EH (cell line): Measurements from ENCODE around the gene NUP50.

Experiments used
- DNase-seq: peaks from one replicate; pipeline ENCODE4 v3.0.0-alpha.2; 2015; ENCODE audit warnings: low read depth

The NUP50 gene

GRCh38 chr22:45208993-45209838, 45.5 kb downstream of the NUP50 start:
- peak; percentile 87 for DNase-seq

GRCh38 chr22:45210174-45210573, 46.4 kb downstream of the NUP50 start:
- DNase-seq = no peak

- no peak for DNase-seq
Observed at GRCh38 chr22:45210577-45210976, 46.9 kb downstream of the NUP50 start.

DNA sequence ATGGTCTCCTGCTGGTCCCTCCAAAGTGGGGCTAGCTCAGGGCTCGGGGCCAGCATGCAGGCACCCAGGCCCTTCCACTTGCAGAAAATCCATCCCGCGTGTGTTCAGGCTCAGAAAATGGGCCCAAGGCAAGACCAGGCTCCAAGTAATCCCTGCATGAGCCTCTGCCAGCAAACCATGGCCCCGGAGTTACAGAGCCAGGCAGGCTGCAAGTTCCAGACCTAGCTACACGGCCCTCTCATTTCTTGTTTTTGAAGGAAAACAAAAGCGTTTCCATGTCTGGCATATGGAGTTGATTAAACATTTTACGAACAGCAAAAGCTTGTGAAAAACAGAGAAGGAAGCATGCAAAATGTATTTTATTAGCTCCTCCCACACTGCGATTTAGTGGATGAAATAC, 47.3 kb downstream of the NUP50 start:
- DNase-seq = peak; percentile 73

DNA sequence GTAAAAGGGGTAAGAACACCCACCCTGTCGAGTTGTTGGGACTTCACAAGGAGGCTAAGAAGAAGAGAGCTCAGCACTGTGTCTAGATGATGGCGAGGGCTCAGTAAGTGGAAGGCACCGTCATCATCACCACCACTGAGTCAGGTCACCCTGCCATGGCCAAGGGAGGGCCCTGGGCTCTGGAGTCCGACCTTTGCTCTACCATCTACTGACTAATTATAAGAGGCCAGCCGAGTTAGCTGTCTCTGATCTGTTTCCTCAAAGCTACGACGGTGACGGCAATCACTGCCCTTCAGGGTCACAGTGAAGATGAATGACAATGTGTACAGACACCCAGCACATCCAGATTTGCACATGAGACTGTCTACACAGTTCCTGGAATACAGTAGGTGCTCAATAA, 47.7 kb downstream of the NUP50 start:
- no peak for DNase-seq

DNA sequence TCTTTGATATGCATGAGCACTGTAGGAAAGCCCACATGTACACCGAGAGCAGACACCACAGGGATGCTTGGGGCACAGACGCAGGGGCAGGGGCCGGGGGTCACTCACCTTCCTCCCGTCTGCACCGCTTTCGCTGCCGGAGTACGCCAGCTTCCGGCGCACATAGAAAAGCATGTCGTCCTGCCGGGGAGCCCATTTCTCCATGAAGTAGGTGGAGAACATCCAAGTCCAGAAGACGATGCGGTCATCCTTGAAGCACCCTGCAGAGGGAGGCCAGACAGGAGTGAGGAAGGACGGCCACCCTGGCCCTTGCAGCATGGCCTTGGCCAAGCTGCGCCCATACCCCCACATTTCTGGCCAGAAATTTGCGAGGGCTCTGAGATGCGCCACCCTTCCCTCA, 48.1 kb downstream of the NUP50 start:
- no peak for DNase-seq

- DNase-seq = peak; percentile 97
Observed at GRCh38 chr22:45212306-45212709, 48.6 kb downstream of the NUP50 start.

DNA sequence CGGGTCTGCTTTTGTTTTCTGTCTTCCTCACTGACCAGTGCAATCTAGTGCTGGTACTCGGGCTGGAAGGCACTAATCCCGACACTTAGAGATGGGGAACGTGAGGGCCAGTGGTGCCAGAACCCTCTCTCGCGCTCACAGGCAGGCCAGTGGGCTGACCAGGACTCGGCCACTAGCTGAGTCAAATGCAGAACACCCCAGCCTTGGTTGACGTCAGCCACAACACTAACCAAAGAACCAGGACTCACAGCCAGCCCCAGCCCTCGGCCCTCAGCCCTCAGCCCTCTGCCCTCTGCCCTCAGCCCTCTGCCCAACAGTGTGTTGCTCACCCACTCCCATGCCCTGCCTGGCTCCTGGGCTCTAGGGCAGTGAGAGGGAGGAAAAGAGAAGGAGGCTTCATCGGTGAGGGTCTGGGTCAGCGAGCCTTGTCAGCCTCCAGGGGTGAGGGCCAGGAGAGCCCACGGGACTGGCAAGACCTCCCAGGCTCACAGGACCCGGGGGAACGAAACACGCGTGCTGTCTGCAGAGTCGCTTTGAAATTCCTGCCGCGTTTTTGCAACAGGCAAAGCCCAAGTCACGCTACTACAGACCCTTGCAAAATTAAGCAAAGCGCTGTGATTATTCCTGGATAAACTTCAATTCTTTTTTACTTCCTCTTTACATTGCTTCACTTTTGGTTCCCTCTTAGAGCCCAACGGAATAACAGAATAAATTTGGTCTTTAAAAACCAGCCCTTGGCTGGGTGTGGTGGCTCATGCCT, 49.4 kb downstream of the NUP50 start:
- DNase-seq = peak; percentile 66

GRCh38 chr22:45216133-45217003, 52.6 kb downstream of the NUP50 start:
- DNase-seq = peak; percentile 40

DNA sequence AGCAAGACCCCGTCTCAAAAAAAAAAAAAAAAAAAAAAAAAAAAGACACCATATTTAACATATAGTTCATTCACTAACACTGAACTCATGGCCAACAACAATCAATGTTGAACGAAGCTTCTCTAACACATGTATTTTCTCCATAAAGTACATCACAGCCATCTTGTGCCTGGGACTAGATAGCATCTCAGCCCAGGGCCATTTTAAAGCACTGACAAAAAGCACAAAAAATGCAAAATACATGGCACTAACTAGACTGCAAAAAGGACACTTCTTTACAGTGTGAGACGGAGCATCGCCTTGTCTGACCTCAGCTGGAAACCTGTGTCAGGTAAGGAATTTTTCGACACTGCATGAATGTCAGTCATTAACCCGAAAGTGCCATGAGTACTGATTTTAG, 53.6 kb downstream of the NUP50 start:
- no peak for DNase-seq

DNA sequence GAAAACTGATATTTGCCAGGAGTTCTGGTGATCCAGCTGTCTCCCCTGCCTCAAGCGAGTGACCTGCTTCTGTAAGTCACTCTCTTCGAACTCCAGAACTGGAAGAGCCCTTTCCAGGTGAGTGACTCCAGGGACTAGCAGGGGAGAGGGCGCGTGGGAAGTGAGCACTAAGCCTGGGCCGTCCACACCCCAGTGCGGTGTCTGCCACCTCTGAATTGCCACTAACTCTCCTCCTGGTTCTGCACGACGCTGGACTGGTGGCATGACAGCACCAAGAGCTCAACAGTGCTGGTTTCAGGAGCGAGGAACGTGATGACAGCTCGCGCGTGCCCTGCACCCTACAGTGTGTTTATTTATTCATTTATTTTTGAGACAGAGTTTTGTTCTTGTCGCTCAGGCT, 54.1 kb downstream of the NUP50 start:
- no peak for DNase-seq

GRCh38 chr22:45218976-45219375, 55.3 kb downstream of the NUP50 start:
- DNase-seq = peak; percentile 23

DNA sequence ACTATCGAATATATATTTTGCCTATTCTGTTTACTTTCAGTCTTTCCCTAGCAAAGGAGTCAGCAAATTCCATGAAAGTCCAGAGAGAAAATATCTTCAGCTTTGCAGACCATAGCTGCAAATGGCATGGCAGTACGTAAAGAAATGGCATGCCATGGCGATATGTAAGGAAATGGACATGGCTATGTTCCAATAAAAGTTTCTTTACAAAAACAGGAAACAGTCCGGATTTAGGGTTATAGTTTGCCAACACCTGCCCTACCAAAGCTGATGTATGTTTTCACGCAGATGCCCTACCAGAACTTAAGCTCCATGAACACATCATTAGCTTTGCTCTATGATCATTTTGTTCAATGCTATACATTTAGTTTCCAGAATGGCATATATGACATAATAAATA, 57.5 kb downstream of the NUP50 start:
- DNase-seq = no peak

GRCh38 chr22:45223304-45224117, 59.8 kb downstream of the NUP50 start:
- DNase-seq = no peak

GRCh38 chr22:45224331-45224730, 60.6 kb downstream of the NUP50 start:
- DNase-seq = no peak

DNA sequence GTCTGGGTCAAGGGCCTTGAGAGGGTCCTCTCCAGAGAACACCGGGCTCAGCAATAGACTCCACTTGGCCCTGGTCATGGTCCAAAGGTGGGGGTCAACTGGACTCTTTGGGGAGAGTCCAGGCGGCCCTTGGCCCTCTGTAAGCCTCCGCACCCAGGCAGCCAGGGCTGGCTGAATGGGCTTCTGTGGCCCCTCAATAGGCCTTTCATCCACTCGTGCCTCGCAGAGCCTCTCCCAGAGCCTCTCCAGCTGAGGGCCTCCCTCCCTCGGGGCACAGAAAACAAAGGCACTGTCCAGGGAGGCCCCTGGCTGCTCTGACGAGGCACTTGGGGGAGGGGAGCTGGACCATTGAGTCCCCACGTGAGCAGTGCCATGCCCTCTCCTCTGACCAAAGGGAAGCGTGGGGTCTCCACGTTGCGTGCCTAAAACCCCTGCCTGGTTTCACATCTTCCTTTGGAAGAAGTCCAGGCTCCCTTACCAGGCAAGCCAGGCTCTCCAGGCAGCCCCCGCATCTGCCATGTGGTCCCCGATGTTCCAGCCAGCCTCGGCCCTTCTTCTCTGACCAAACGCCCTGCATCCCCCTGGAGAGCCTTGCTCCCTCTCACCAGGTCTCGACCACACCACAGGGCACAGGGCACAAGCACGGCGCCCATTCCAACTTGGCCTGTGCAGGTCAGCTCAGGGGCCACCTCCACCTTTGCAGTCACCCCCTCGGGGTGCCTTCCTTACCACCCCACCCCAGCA, 61.4 kb downstream of the NUP50 start:
- no peak for DNase-seq

- DNase-seq = peak; percentile 19
Observed at GRCh38 chr22:45225732-45226502, 62.2 kb downstream of the NUP50 start.

DNA sequence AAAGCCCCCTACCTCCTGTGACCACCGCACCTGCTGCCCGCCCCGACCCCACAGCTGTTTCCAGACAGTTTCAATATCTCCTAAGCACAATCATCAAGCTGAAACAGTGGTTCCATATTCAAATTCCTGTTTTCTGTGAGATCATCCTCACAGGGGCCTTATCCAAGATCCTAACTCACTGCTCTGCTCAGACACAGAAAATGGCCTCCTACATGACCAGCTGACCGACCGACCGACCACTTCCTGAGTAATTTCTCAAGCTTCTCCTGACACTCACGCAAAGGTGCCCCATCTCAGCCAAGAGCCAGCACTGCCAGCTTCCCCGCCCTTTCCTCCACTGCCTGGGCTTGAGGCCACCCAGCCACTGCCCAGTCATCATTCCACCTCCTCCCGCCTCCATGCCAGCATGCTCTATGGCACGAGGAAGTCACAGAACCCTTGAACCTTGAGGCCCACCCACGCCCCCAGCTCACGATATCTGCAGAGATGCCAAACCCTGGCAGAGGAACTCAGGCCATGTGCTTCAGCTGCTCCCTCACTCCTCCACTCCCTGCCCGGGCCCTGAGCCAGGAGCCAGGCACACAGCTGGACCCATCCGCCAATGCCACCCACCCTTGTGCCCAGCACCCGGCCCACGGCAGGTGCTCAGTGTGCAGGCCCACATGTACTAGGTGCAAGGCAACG, 62.9 kb downstream of the NUP50 start:
- DNase-seq = peak; percentile 30

GRCh38 chr22:45227645-45228400, 64.1 kb downstream of the NUP50 start:
- DNase-seq = no peak
